ENCODE measurements around the gene OPHN1.

The OPHN1 gene

GRCh38 chrX:68113837-68114572 lies 319.3 kb downstream of the OPHN1 start:
- H3K4me3 ChIP-seq (replicated peaks in 1 of 2; ENCODE audit: low read depth in 2 of 2, low read length in 2 of 2) = no peak overlapping the region
- no peak for DNase-seq (ENCODE audit: low read depth in 2 of 2)
- no peak for TF ChIP-seq CTCF (IDR thresholded peaks at IDR 0.05; ENCODE audit: low read depth, low read length)

GRCh38 chrX:68112321-68112720 lies 321.0 kb downstream of the OPHN1 start:
- no peak for TF ChIP-seq CTCF (IDR thresholded peaks at IDR 0.05; ENCODE audit: low read depth, low read length)
- no peak overlapping the region for H3K4me3 ChIP-seq (replicated peaks in 1 of 2; ENCODE audit: low read depth in 2 of 2, low read length in 2 of 2)
- peak; percentile 2 to 44 for DNase-seq (ENCODE audit: low read depth in 2 of 2)

GRCh38 chrX:68109162-68109561 lies 324.1 kb downstream of the OPHN1 start:
- no peak for TF ChIP-seq CTCF (IDR thresholded peaks at IDR 0.05; ENCODE audit: low read depth, low read length)
- no peak for DNase-seq (ENCODE audit: low read depth in 2 of 2)
- H3K4me3 ChIP-seq (replicated peaks in 1 of 2; ENCODE audit: low read depth in 2 of 2, low read length in 2 of 2) = no peak overlapping the region

GRCh38 chrX:68098431-68098830 lies 334.9 kb downstream of the OPHN1 start:
- no peak for TF ChIP-seq CTCF (IDR thresholded peaks at IDR 0.05; ENCODE audit: low read depth, low read length)
- no peak for DNase-seq (ENCODE audit: low read depth in 2 of 2)
- H3K4me3 ChIP-seq (replicated peaks in 1 of 2; ENCODE audit: low read depth in 2 of 2, low read length in 2 of 2) = no peak overlapping the region

- no peak for TF ChIP-seq CTCF (IDR thresholded peaks at IDR 0.05; ENCODE audit: low read depth, low read length)
- no peak overlapping the region for H3K4me3 ChIP-seq (replicated peaks in 1 of 2; ENCODE audit: low read depth in 2 of 2, low read length in 2 of 2)
- DNase-seq (ENCODE audit: low read depth in 2 of 2) = no peak
Observed at GRCh38 chrX:68090266-68090665, 343.0 kb downstream of the OPHN1 start.

- TF ChIP-seq CTCF (IDR thresholded peaks at IDR 0.05; ENCODE audit: low read depth, low read length) = no peak
- no peak for DNase-seq (ENCODE audit: low read depth in 2 of 2)
- H3K4me3 ChIP-seq (replicated peaks in 1 of 2; ENCODE audit: low read depth in 2 of 2, low read length in 2 of 2) = no peak overlapping the region
Observed at GRCh38 chrX:68087526-68087925, 345.8 kb downstream of the OPHN1 start.

GRCh38 chrX:68086709-68087108 lies 346.6 kb downstream of the OPHN1 start:
- DNase-seq (ENCODE audit: low read depth in 2 of 2) = no peak
- H3K4me3 ChIP-seq (replicated peaks in 1 of 2; ENCODE audit: low read depth in 2 of 2, low read length in 2 of 2) = no peak overlapping the region
- no peak for TF ChIP-seq CTCF (IDR thresholded peaks at IDR 0.05; ENCODE audit: low read depth, low read length)
